HCT116 (cell line): ENCODE data around the gene CD160. TPM values are rescaled to one million over a fixed set of nuclear protein-coding genes. Genes with fewer than 3 reads are reported as not detected.
A peak's percentile ranks its signal among the peaks of the same experiment; 100 is the strongest.

Source experiments
- ATAC-seq: fragments of 200-7000 bp; cut with Tn5 transposase; 2 replicates; pipeline ENCODE4 v1.9.1; 2020; ENCODE audit warnings: mild to moderate bottlenecking, moderate library complexity
- BruUV-seq: library from RNA; stranded (reverse); fragments of 400-500 nt; replicated peaks from 2 replicates; lab custom pipeline; 2021; lab: Mats Ljungman, UMichigan
- CTCF ChIA-PET: fragments of 300-600 bp; sonication (Branson Sonifier 250); formaldehyde crosslinking; loops from one replicate; lab custom pipeline; 2021; ENCODE audit warnings: antibody characterized with exemption; lab: Charles Lee
- POLR2A ChIA-PET: fragments of 300-600, 350-600 bp; sonication (Branson Sonifier 250); formaldehyde crosslinking; loops from one replicate; lab custom pipeline; 2021; ENCODE audit warnings: antibody characterized with exemption; lab: Charles Lee
- RAD21 ChIA-PET, 2 experiments: fragments of 300-600 bp; sonication (Branson Sonifier 250); formaldehyde crosslinking; loops; one replicate each; lab custom pipeline; 2023; ENCODE audit warnings: low total read pairs in 2 of 2; ENCODE audit not compliant: uncharacterized antibody in 2 of 2, unreplicated experiment in 2 of 2, low non-redundant PET in 1 of 2; lab: Charles Lee
- DNase-seq: peaks from one replicate; pipeline ENCODE4 v3.0.0-alpha.2; 2010; ENCODE audit warnings: low read depth, low spot score
- H2AFZ ChIP-seq: fragments of 200-600 bp; shearing (Covaris generic), sonication (generic); 2 replicates; pipeline ENCODE4 v1.6.1; 2017; ENCODE audit warnings: low read depth, mixed run types, mixed read lengths, antibody characterized with exemption, low read length; ENCODE audit not compliant: poor library complexity, severe bottlenecking
- H3K27ac ChIP-seq: 2 replicates; pipeline ENCODE4 v1.5.1; 2012; ENCODE audit warnings: low read depth, low read length
- H3K27me3 ChIP-seq: fragments of 200-600 bp; sonication (generic); 2 replicates; pipeline ENCODE4 v1.6.1; 2016; ENCODE audit warnings: mixed run types, low read length, mixed read lengths; ENCODE audit not compliant: insufficient read depth
- H3K36me3 ChIP-seq, 2 experiments: fragments of 200-500 bp in 1 of 2; fragments of 200-600 bp in 1 of 2; sonication (Bioruptor generic) in 1 of 2; sonication (generic) in 1 of 2; 2 replicates each; pipeline versions ENCODE4 v1.5.1 to v1.6.1; 2014 to 2016; ENCODE audit warnings: low read length in 2 of 2, inconsistent platforms in 1 of 2, mixed read lengths in 1 of 2, mixed run types in 1 of 2; ENCODE audit not compliant: insufficient read depth in 2 of 2, control insufficient read depth in 1 of 2
- H3K4me1 ChIP-seq, 2 experiments: fragments of 200-600 bp in 1 of 2; sonication (generic) in 1 of 2; 2 replicates each; pipeline versions ENCODE4 v1.5.1 to v1.6.1; 2012 to 2017; ENCODE audit warnings: low read length in 2 of 2, inconsistent platforms in 1 of 2, mild to moderate bottlenecking in 1 of 2, mixed read lengths in 1 of 2, mixed run types in 1 of 2, moderate library complexity in 1 of 2; ENCODE audit not compliant: insufficient read depth in 2 of 2, control insufficient read depth in 1 of 2
- H3K4me2 ChIP-seq: fragments of 200-600 bp; sonication (generic); 2 replicates; pipeline ENCODE4 v1.6.1; 2017; ENCODE audit warnings: mixed run types, low read length, mixed read lengths
- H3K4me3 ChIP-seq, 2 experiments: fragments of 200-600 bp in 1 of 2; sonication (generic) in 1 of 2; replicated peaks in 1 of 2; 2 replicates each; pipeline ENCODE4 v1.5.1; 2011 to 2016; ENCODE audit warnings: low read length in 2 of 2, control low read depth in 1 of 2, low read depth in 1 of 2, mild to moderate bottlenecking in 1 of 2, mixed read lengths in 1 of 2, mixed run types in 1 of 2
- H3K79me2 ChIP-seq: fragments of 200-600 bp; sonication (generic); 2 replicates; pipeline ENCODE4 v1.6.1; 2017; ENCODE audit warnings: mild to moderate bottlenecking, mixed run types, low read length, moderate library complexity, mixed read lengths; ENCODE audit not compliant: insufficient read depth
- H3K9ac ChIP-seq: fragments of 200-600 bp; sonication (generic); 2 replicates; pipeline ENCODE4 v1.6.1; 2016; ENCODE audit warnings: low read length, mixed read lengths
- H3K9me2 ChIP-seq: fragments of 200-600 bp; sonication (generic), shearing (Covaris generic); 2 replicates; pipeline ENCODE4 v1.6.1; 2017; ENCODE audit warnings: mixed run types, mild to moderate bottlenecking, moderate library complexity; ENCODE audit not compliant: insufficient read depth
- H3K9me3 ChIP-seq, 2 experiments: fragments of 200-500 bp in 1 of 2; fragments of 200-600 bp in 1 of 2; sonication (Bioruptor generic) in 1 of 2; sonication (generic) in 1 of 2; 2 replicates each; pipeline ENCODE4 v1.6.1; 2014 to 2017; ENCODE audit warnings: low read length in 2 of 2, mixed read lengths in 2 of 2, inconsistent platforms in 1 of 2, low read depth in 1 of 2, mild to moderate bottlenecking in 1 of 2, mixed run types in 1 of 2, moderate library complexity in 1 of 2; ENCODE audit not compliant: control insufficient read depth in 1 of 2, insufficient read depth in 1 of 2
- H4K20me1 ChIP-seq: fragments of 200-600 bp; sonication (generic), shearing (Covaris generic); 2 replicates; pipeline ENCODE4 v1.6.1; 2017; ENCODE audit warnings: mixed run types, mild to moderate bottlenecking, moderate library complexity; ENCODE audit not compliant: insufficient read depth
- FOSL1 ChIP-seq: IDR thresholded peaks from 2 replicates; pipeline ENCODE4 v1.6.1; 2012; ENCODE audit warnings: low read depth
- RAD21 ChIP-seq: IDR thresholded peaks from 2 replicates; pipeline ENCODE4 v1.6.1; 2012; ENCODE audit warnings: low read depth, mild to moderate bottlenecking
- TCF7L2 ChIP-seq: IDR thresholded peaks from 2 replicates; pipeline ENCODE4 v1.7.0; 2011; ENCODE audit warnings: borderline replicate concordance, inconsistent platforms; ENCODE audit not compliant: insufficient read depth, insufficient read length; ENCODE audit errors: extremely low read depth
- YY1 ChIP-seq: IDR thresholded peaks from 2 replicates; pipeline ENCODE4 v1.6.1; 2011; ENCODE audit warnings: low read length, low read depth, moderate library complexity, mild to moderate bottlenecking; ENCODE audit not compliant: insufficient replicate concordance; ENCODE audit errors: extremely low read depth
- intact Hi-C: fragments of 100-400 bp; cut with micrococcal nuclease; formaldehyde crosslinking; loops from 2 replicates; pipeline ENCODE4 v1.10.0; 2022
- total RNA-seq: library from RNA; stranded (reverse); gene quantifications from one replicate; pipeline ENCODE4 v1.2.1, GENCODE V29; 2021; ENCODE audit not compliant: unreplicated experiment

The CD160 gene
- total RNA-seq, 1 experiment from 2014 or later, result not detected

GRCh38 chr1:145690587-145691558, 28.4 kb upstream of the CD160 start:
- Histone ChIP-seq H3K36me3 (no peaks in the 10 kb centered on the region), H3K4me2 (no peak overlapping the region), H3K9me3 (no peaks in the 10 kb centered on the region), H3K9ac (no peak overlapping the region), H3K9me2 (no peaks in the 10 kb centered on the region), H3K4me1 (no peaks in the 10 kb centered on the region), H3K27ac (no peak overlapping the region), H3K79me2 (no peaks in the 10 kb centered on the region), H3K4me3 (no peak overlapping the region), H3K27me3 (no peaks in the 10 kb centered on the region), H4K20me1 (no peaks in the 10 kb centered on the region), H2AFZ (no peak overlapping the region)
- POLR2A ChIA-PET, result interaction anchor here (1.4 kb wide), 1 partner anchor 9 kb away, joined by 3 read pairs; no protein-coding TSS in a partner anchor
- DNase-seq (no peak), ATAC-seq (no peak)
- TF ChIP-seq YY1 (no peak), TCF7L2 (peak; percentile 18)
- BruUV-seq, result no TSS peak
- intact Hi-C loops, result no loop called here
- CTCF ChIA-PET, result no interaction called here
- RAD21 ChIA-PET, result no interaction called here

GRCh38 chr1:145692785-145693443, 26.4 kb upstream of the CD160 start:
- Histone ChIP-seq H3K4me1 (no peaks in the 10 kb centered on the region), H4K20me1 (no peaks in the 10 kb centered on the region), H3K27ac (no peak overlapping the region), H3K4me2 (no peak overlapping the region), H3K79me2 (no peaks in the 10 kb centered on the region), H3K9me3 (no peaks in the 10 kb centered on the region), H3K4me3 (no peak overlapping the region), H2AFZ (no peak overlapping the region), H3K36me3 (no peaks in the 10 kb centered on the region), H3K27me3 (no peaks in the 10 kb centered on the region), H3K9ac (no peak overlapping the region), H3K9me2 (no peaks in the 10 kb centered on the region)
- TF ChIP-seq FOSL1, result no peak
- TF ChIP-seq RAD21, result no peak
- CTCF ChIA-PET, result no interaction called here
- RAD21 ChIA-PET, result no interaction called here
- no peak for DNase-seq
- POLR2A ChIA-PET, result no interaction called here
- BruUV-seq, result no TSS peak
- intact Hi-C loops, result no loop called here
- ATAC-seq, result no peak
